Measurements from ENCODE around the gene GPR132. TPM values are rescaled to one million over a fixed set of nuclear protein-coding genes. Genes with fewer than 3 reads are reported as not detected.

Gene GPR132
- total RNA-seq, 1 experiment from 2014 or later: not detected

DNA sequence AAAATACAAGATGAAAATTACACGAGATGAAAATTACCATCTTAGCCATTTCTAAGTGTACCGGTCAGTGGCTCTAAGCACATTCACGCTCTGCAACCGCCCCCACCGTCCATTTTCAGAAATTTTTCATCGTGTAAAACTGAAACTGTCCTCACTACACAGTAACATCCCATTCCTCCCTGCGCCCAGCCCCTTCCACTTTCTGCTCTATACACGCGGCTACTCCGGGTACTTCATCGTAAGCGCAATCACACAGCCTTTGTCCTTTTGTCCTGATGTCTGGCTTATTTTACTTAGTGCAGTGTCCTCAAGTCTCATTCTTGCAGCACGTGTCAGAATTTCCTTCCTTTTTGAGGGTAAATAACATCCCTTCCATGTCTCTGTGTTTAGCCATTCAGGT is 3.6 kb upstream of the GPR132 start:
- Histone ChIP-seq H3K9me3 (no peaks in the 10 kb centered on the region), H3K36me3 (ENCODE audit: control insufficient read depth, insufficient read depth, low read length) (no peaks in the 10 kb centered on the region), H3K27me3 (replicated peaks; ENCODE audit: control insufficient read depth, insufficient read depth, low read length) (no peaks in the 10 kb centered on the region), H3K4me1 (peaks cover 17% of the 10 kb centered on the region), H3K4me3 (ENCODE audit: low read depth, low read length) (no peak overlapping the region)
- ChIA-PET POLR2A (no interaction called here), CTCF (no interaction called here)
- no peak for DNase-seq
- intact Hi-C loops (cut with micrococcal nuclease; ENCODE audit: unreplicated experiment): no loop called here
- Mint-ChIP-seq H3K9me3 (ENCODE audit: unreplicated experiment) (no peaks in the 10 kb centered on the region), H3K4me1 (ENCODE audit: low read depth, unreplicated experiment) (peaks cover 8% of the 10 kb centered on the region), H3K36me3 (ENCODE audit: insufficient read depth, unreplicated experiment) (no peaks in the 10 kb centered on the region), H3K27me3 (ENCODE audit: insufficient read depth, unreplicated experiment) (peaks cover 4% of the 10 kb centered on the region), H3K27ac (ENCODE audit: unreplicated experiment) (no peak overlapping the region), H3K4me3 (ENCODE audit: unreplicated experiment) (no peak overlapping the region)
- BruUV-seq (replicated peaks): no TSS peak
- TF ChIP-seq, protein P1, sequence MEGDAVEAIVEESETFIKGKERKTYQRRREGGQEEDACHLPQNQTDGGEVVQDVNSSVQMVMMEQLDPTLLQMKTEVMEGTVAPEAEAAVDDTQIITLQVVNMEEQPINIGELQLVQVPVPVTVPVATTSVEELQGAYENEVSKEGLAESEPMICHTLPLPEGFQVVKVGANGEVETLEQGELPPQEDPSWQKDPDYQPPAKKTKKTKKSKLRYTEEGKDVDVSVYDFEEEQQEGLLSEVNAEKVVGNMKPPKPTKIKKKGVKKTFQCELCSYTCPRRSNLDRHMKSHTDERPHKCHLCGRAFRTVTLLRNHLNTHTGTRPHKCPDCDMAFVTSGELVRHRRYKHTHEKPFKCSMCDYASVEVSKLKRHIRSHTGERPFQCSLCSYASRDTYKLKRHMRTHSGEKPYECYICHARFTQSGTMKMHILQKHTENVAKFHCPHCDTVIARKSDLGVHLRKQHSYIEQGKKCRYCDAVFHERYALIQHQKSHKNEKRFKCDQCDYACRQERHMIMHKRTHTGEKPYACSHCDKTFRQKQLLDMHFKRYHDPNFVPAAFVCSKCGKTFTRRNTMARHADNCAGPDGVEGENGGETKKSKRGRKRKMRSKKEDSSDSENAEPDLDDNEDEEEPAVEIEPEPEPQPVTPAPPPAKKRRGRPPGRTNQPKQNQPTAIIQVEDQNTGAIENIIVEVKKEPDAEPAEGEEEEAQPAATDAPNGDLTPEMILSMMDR (IDR thresholded peaks at IDR 0.05; ENCODE audit: insufficient read depth in 1 of 2, low read depth in 1 of 2, low read length in 1 of 2, severe bottlenecking in 1 of 2, unreplicated experiment in 1 of 2): no peak

DNA sequence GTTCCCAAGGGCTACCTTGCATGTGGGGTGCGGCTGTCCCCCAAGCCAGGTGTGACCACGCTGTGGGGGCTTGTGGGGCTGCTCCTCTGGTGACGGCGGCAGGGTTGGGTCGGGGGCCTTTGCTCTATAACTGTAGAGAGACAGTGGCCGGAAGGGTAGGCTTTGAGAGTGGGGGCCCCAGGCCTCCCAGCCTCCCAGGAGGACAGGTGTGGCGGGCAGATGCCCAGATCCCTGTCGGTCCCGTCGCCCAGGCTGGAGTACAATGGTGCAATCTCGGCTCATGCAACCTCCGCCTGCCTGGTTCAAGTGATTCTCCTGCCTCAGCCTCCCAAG is 2.7 kb upstream of the GPR132 start:
- TF ChIP-seq, protein P1 (IDR thresholded peaks at IDR 0.05; ENCODE audit: insufficient read depth in 1 of 2, low read depth in 1 of 2, low read length in 1 of 2, severe bottlenecking in 1 of 2, unreplicated experiment in 1 of 2): no peak
- H3K4me1 ChIP-seq: peaks cover 17% of the 10 kb centered on the region
- no TSS peak for BruUV-seq (replicated peaks)
- intact Hi-C loops (cut with micrococcal nuclease; ENCODE audit: unreplicated experiment): no loop called here
- H3K9me3 ChIP-seq: no peaks in the 10 kb centered on the region
- H3K4me3 Mint-ChIP-seq (ENCODE audit: unreplicated experiment): no peak overlapping the region
- DNase-seq: no peak
- H3K36me3 Mint-ChIP-seq (ENCODE audit: insufficient read depth, unreplicated experiment): no peaks in the 10 kb centered on the region
- H3K27me3 ChIP-seq (replicated peaks; ENCODE audit: control insufficient read depth, insufficient read depth, low read length): no peaks in the 10 kb centered on the region
- no peak overlapping the region for H3K4me3 ChIP-seq (ENCODE audit: low read depth, low read length)
- POLR2A ChIA-PET: no interaction called here
- H3K27me3 Mint-ChIP-seq (ENCODE audit: insufficient read depth, unreplicated experiment): peaks cover 4% of the 10 kb centered on the region
- peaks cover 8% of the 10 kb centered on the region for H3K4me1 Mint-ChIP-seq (ENCODE audit: low read depth, unreplicated experiment)
- no peaks in the 10 kb centered on the region for H3K36me3 ChIP-seq (ENCODE audit: control insufficient read depth, insufficient read depth, low read length)
- CTCF ChIA-PET: no interaction called here
- H3K27ac Mint-ChIP-seq (ENCODE audit: unreplicated experiment): no peak overlapping the region
- H3K9me3 Mint-ChIP-seq (ENCODE audit: unreplicated experiment): no peaks in the 10 kb centered on the region

DNA sequence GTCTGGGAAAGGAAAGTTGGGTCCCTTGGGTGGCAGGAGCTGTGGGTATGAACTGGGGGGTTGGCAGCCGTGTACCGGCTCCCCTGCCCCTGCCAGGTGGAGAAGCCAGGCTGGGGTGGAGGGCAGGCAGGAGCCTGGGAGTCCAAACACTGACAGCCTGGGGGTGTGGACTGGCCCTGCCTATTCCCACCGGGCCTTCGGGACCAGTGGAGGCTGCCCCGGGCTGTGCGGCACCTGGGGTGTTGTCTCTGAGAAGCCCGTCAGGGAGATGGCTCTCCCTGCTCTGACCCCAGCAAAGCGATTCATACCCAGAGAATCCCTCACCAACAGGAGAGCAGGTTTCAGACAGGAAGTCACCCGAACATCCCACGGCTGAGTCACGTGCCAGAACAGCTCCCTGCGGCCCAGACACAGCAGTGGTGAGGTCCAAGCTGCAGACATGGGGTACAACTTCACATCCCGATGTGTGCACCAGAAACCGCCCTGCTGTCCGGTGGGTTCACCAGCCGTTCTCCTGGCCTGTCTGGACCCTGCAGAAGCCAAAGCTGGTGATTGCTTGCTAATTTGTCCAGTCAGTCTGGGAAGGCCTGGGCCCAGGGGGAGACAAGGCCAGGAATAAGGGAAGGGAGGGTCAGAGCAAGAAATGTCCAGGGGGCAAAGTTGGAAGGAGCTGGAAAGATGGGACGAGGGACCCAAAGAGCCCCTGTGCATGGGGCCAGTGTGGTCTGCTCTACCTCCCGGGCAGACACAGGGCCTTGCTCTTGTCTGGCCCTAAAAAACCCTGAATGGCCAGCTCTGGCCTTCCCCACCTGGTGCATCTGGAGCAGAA is 2.1 kb upstream of the GPR132 start:
- no TSS peak for BruUV-seq (replicated peaks)
- Histone ChIP-seq H3K27me3 (replicated peaks; ENCODE audit: control insufficient read depth, insufficient read depth, low read length) (no peaks in the 10 kb centered on the region), H3K4me3 (ENCODE audit: low read depth, low read length) (no peak overlapping the region), H3K9me3 (no peaks in the 10 kb centered on the region), H3K36me3 (ENCODE audit: control insufficient read depth, insufficient read depth, low read length) (no peaks in the 10 kb centered on the region), H3K4me1 (peaks cover 17% of the 10 kb centered on the region)
- H3K36me3 Mint-ChIP-seq (ENCODE audit: insufficient read depth, unreplicated experiment): no peaks in the 10 kb centered on the region
- DNase-seq: no peak
- intact Hi-C loops (cut with micrococcal nuclease; ENCODE audit: unreplicated experiment): no loop called here
- TF ChIP-seq, protein P1 (IDR thresholded peaks at IDR 0.05; ENCODE audit: insufficient read depth in 1 of 2, low read depth in 1 of 2, low read length in 1 of 2, severe bottlenecking in 1 of 2, unreplicated experiment in 1 of 2): no peak
- peaks cover 3% of the 10 kb centered on the region for H3K27me3 Mint-ChIP-seq (ENCODE audit: insufficient read depth, unreplicated experiment)
- no peak overlapping the region for H3K4me3 Mint-ChIP-seq (ENCODE audit: unreplicated experiment)
- peaks cover 8% of the 10 kb centered on the region for H3K4me1 Mint-ChIP-seq (ENCODE audit: low read depth, unreplicated experiment)
- H3K9me3 Mint-ChIP-seq (ENCODE audit: unreplicated experiment): no peaks in the 10 kb centered on the region
- CTCF ChIA-PET: interaction anchor here (0.5 kb wide), 1 partner anchor 314 kb away, joined by 9 read pairs; the partner anchor contains the start of gene SIVA1
- H3K27ac Mint-ChIP-seq (ENCODE audit: unreplicated experiment): no peak overlapping the region
- POLR2A ChIA-PET: no interaction called here
